ENCODE measurements around the gene COBL.

DNA sequence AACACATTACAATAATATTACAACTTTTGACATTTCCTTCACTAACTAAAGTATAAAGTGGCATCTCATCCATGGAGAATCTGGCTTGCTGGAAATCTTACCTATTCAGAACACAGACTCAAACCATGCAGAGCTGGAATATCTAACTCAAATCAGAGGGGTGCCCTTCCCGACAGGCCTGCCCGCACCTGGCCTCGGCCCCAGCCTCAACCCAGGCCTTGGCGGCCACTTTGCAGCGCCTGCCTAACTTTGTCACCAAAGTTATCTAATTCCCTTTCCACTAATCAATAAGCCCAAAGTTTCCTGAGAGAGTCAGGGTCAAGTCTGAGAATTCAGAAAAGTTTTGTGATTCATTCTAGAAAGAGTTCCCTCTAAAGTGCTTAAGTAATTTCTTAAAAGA, 212.9 kb downstream of the COBL start:
- TF ChIP-seq POLR2AphosphoS5 (IDR thresholded peaks at IDR 0.05; ENCODE audit: low read depth, low read length): no peak
- no peak for TF ChIP-seq POLR2A (IDR thresholded peaks at IDR 0.05; ENCODE audit: low read depth, low read length)
- TF ChIP-seq TAF1 (IDR thresholded peaks at IDR 0.05; ENCODE audit: borderline replicate concordance, low read depth, low read length): no peak

All from GM12892 (cell line).